NK-92 (cell line): ENCODE measurements around the gene FOXP1.
"Not testable (repeated sequence)": the region's sequence is repeated elsewhere in the genome, so short reads cannot be mapped to it uniquely, and the experiment has no call there.

Source experiments
- DNase-seq: peaks from one replicate; lab custom pipeline; 2025; ENCODE audit not compliant: unreplicated experiment; lab: John Stamatoyannopoulos, UW

FOXP1 gene

DNA sequence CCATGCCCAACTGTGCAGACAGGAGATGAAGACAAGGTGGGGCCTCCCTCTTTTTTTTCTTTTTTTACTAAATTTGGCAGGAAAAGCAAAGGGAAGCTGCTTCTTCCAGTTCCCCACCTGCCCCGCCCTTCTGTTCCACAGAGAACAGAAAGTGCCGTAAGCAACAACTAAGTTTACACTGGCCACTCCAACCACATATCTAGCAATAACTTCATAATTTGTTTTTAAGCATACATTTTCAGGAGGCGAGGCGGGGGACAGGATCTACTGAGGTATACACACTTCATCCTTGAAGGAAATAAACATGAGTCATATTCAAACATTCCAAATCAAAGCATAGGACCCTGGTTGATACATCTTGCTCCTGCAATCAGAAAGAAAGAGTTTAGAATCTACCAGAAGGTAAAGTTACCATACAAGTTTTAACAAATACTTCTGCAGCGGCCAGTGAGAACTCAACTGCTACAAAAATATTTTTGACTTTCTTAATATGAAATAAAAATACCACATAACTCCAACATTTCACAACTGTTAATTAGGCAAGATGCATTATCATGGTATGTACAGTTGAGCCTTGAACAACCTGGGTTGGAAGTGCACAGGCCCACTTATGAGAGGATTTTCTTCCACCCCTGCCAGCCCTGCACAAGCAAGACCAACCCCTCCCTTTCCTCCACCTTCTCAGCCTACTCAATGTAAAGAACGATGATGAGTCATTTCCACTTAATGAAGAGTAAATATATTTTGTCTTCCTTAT, 50.7 kb downstream of the FOXP1 start:
- no peak for DNase-seq

DNA sequence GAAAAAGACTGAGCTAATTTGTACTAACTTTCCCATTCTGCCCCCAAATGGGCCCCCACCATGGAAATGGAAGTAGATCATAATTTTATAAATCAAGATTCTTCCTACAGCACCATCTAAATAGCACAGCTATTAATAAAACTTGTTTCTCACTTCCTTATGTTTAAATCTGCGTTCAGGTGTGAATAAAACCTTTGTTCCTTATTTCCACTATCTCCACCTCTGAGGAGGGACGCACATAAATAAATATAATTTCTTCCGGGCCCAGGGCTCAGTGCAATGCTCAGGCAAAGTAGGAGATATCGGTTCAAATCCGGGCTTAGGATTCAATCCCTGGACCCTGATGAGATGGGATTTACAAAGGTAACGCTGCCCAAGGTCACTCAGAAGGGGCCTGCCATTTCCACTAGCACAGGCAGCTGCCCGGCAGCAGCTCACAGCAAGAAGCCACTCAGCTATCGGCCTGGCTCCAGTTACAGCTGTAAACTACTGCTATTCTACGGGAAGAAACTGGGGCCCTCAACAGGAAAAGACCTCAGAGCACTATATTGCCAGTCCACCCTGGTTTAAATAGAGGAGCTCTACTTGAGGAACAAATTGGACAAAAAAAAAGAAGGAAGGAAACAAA, 52.5 kb downstream of the FOXP1 start:
- DNase-seq, result no peak

DNA sequence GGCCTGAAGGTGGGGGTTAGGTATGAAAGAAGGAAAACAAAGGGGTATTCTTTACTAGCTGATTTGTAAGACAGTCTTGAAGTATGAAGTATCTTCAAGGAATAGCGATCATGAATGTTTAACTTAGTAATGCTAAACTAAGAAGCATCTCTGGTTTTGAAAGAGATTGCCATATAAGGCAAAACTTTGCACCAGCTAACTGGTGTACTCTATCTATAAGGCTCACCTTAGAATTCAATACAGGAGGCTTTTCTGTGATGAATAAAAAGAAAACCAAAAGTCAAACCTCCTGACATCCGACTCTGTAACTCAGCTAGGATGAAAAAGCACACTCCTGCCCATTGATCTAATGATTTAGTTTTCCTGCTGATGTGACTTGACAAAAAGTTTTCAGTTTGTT, 54.7 kb downstream of the FOXP1 start:
- DNase-seq, result no peak

DNA sequence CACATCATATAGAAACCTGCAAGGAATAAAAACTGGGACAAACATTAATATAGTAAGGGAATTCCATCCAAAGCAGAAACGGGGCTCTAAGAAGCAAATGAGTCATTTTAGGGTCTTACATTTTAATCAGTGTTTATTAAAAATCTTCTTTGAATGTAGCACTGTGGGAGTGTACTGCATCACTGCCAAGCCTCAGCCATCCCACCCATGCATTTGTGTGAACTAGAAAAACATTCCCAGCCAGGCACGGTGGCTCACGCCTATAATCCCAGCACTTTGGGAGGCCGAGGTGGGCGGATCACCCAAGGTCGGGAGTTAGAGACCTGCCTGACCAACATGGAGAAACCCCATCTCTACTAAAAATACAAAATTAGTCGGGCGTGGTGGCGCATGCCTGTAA, 57.1 kb downstream of the FOXP1 start:
- DNase-seq, result not testable (repeated sequence)

DNA sequence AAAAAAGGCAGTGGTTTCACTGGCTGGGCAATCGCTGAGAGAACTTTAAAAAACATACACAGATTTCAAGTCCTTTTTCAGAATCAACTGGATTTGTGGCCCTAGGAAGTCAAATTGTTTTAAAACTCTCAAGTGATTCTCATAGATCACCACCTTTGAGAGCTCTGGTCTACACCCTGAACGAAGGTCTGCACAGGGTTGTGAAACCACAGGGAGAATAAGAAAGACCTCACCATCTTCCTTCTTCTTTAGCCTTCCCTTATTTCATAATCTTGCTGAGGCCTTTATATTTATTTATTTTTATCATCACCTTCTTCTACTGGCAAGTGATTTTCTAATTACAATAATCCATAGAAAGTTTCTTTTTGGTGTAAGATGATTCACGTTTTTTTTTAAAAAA, 58.1 kb downstream of the FOXP1 start:
- DNase-seq, result no peak

DNA sequence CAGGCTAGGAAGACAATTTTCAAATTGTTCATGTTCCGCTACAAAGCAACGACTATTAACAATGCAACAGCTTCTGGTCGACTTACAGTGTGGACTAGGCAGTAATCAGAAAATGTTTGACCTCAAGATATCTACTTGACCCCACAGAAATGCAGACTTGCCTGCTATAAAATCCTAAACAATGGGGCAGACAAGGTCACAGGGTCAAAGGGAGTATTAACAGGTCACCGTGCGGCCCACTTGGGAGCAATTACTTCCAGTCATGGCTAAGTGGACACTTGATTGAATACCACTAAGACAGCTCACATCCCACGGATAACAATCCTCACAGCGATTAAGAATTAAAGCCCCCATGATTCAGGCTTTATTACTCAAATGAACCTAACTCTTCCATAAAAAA, 58.9 kb downstream of the FOXP1 start:
- no peak for DNase-seq

DNA sequence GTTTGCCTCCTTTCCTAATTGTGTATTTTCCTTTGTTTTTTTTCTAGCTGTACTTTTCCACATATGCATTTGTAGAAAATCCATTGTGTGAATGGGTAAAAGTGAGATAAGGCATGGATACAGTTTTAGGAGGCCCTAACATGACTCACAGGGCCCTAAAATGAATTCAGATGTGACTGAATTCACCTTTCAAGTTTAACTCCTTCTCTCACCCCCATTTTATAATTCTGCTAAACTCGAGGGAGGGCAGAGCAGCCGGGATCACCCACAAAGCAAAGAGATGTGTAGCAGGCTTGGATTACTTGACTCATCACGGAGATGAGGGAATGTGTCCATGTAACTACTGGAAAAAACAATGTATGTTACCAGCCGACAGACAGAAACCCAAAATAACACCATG, 59.9 kb downstream of the FOXP1 start:
- DNase-seq, result no peak

DNA sequence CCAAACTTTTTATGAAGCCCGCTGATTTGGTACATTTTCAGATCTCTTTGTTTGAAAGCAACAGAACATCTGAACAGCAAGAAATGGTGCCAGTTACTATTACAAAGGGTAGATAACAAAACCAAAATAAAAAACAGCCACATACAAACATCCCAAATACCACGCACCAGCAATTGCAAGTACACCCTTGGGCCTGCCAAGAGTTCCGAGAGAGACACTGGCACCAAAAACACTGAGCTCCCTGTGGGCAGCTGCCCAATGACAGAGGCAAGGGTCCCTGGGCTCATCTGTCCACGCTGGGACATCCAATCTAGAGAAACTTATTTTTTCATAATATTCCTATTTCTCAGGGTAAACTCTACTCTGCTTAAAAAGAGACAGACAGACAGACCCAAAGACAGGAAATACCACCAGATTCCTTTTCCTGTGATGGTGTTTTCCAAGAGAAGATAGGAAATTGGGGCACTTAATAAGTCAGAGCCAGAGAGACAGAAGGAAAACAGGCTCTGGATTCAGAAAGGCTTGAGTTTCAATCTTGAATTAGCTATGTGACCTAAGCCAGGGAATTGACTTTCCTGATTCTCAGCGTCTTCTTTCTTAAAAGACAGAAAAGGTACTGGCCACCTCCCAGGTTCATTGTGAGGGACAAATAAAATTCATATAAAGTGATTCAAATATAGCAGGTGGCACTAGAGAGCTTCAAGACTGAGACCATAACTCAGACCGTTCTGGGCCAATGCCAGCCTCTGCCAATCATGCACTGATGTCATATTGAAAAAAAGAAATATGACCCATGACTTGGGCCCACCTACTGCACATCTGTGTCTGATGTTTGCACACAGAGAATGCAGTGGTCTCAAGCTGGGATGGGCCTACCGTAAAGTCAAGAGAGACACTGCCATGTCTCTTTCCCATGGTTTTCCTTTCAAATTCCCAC, 61.3 kb downstream of the FOXP1 start:
- DNase-seq, result no peak

DNA sequence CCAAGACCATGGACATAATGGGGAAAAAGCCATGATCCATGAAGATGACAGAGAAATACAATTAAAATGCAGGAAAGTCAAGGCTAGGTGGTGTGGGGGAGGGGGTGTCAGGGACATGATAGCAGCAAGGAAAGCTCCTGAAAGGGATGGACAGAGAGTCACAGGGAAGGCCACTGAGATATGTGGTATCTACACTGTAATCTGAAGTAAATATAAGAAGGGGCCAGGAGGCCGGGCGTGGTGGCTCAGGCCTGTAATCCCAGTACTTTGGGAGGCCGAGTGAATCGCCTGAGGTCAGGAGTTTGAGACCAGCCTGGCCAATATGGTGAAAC, 62.5 kb downstream of the FOXP1 start:
- DNase-seq, result no peak

DNA sequence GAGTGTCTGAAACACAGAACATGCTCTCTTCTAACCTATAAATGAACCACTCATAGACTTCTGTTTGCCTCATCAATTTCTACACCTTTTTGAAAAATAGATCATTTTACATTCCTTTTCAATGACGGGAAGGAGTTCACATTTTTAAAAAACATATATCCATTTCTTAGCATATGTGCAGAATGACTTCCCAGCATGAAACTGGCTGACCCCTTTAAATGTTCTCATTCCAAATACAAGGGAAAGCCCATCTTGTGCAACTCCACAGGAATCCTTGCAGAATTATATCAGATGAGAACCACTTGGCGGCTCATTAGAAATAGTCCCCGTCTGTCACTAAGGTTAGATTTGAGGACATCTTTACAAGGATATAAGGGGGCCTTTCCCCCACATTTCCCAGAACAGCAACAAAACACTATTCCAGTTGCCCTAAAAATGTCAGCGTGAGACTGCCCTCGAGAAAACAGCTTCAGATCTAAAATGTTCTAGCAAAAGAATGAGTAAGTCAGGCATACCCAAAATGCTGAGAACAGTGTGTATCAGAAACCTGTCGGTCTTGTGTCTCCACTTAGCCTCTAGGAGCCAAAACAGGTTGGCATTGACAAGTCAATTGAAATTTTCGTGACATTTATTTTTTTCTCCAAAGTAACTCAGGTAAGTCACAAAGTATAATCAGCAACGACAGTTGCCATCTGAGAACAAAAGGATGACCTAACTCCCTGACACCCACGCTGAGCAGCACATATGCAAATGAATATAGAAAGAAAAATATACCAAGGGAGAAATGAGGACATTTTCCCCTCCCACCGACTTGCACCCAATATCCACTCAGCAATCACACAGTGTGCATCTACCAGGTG, 63.1 kb downstream of the FOXP1 start:
- DNase-seq, result no peak

DNA sequence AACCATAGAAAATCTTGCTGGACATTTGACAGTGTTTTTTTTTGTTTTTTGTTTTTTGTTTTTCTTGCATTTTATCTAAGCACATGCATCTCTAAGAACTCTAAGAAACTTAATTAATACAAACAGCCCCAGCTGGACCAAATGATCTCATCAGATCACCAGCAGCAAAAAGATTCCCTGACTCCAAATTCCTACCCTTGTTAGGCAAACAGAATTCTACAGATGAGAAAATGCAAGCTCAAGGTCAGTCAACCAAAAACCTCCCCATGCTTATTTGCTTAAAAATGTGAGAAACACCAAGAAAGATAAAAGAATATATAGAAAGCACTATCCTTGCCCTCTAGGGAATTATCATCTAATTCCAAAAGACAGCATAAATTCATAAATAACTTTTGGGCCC, 65.4 kb downstream of the FOXP1 start:
- no peak for DNase-seq

DNA sequence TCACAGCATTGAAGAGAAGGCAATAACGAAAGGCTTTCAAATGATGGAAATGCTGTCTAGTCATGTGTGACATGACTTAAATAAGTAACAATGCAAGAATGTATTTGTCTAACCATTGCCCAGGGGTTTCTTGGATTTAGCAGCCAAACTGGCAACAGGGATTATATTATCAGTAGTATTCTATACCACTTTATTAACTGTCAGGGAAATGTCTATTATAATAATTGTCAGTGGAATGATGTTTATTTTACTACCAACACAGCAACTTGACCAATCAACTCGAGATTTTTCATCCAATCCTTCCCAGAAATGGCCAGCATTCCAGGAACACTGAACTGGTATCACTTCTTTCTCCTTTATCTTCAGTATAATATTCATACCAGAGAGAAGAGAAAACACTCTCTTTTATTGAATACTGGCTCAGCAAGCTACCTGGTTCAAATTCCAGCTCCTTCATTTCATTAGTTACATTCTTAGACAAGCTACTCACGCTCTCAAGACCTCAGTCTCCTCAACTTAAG, 66.2 kb downstream of the FOXP1 start:
- no peak for DNase-seq

DNA sequence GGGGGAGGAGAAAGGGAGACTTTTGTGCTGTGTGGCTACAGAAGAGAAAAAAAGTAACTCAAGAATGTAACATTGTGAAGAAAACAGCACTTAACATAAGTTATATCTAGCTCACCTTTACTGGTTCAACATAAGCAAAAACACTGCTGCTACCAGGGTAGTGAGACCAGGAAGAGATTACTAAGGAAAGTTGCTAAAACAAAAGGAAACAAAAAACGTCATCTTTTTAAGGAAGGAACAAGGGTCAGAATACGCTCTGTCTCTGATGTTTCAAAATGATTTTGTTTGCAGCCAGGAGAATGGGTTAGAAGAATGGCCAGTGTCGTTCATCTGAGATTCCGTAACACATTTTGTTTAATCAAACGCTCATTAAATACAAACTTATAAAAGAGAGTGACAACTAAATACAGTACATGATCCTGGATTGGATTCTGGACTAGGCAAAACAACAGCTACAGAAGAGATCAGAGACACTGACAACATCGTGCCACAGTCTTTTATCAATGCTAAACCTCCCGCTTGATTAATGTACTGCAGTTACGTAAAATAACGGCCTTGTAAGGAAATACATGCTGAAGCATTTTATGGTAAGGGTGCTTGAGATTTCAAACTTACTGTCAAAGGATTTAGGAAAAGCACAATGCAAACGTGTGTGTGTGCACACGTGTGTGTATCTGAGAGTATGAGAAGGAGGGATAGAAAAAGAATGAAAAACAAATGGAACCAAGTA, 67.7 kb downstream of the FOXP1 start:
- DNase-seq, result no peak

DNA sequence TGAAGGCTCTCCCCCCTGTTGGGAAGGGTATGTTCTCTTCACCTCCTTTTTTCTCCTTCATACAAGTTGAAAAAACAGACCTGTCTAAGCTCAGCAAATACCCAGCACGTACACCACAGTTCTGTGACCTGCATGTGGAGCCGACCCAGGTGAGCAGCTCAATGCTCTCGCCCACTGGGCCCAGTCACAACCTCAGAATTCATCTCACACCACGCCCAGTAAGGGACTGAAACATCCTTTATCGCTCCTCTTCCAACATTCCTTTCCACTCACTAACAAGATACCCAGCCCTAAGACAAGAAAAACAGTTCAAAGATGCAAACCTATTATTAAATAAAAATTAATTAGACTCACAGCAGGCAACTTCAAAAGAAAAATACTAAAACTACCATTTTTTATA, 68.9 kb downstream of the FOXP1 start:
- no peak for DNase-seq

DNA sequence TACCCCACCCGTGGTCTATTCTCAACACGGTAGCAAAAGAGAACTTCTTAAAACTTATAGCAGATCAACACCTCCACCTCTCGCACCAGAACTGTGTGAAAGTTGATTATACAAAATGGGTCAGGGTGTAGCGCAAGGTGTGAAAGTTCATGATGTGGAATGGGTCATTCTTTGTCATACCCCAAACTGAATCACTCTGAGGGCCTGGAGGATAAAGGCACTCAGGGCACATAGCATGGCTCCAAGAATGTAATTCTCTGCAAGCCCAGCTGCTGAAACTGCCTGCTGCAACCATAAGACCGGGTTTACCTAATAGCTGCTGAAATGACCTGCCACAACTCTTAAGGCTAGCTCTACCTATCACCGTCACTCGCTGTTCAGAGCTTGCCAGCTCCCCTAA, 70.0 kb downstream of the FOXP1 start:
- no peak for DNase-seq

DNA sequence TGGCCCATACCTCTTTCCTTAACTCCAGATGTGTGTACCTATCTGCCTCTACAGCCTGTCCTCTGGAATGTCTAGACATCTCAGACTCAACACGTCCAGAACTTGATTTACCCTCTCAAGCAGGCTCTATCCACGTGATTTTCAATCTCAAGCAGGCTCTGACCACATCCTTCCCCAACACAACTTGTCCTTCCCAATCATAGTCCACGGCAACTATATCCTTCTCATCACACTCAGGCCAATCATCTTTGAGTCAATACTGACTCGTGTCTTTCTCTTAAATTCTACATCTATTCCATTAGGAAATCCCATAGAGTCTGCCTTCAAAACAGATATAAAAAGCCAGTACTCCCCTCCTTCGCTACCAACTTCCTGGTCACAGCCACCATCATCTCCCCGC, 70.4 kb downstream of the FOXP1 start:
- no peak for DNase-seq

DNA sequence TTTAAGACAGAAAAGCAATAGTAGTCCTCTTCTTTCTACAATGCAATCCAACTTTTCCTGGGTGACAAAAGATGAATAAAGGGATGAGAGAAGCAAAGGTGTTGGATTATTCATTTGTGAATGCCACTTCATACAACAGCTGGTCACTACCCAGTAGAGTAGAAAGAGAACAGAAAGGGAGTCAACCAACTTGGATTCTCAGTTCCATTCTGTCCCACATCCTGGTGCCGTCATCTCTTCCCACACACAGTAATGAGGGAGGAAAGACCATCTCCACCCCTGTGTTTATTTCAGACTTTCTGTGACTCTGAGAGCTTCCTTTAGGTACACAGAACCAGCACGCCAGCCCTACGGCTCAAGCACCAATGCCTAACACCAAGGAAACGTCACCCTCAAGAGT, 71.0 kb downstream of the FOXP1 start:
- DNase-seq, result no peak

DNA sequence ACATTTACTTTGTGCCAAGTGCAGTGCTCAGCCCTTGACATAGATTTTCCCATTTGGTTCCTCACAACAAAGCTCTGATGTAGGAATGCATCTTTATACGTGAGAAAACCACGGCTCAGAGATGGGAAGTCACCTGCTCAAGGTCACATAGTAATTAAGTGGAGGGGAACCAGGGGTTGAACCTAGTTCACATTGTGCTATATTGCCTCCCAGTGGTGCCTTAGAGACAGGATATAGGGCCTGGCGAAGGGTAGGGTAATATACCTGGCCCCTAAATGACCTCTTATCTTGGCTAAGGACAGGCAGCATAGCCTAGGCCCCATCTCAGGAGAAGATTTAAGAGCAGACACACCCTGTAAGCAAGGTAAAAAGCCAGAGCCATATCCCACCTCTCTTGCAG, 71.5 kb downstream of the FOXP1 start:
- DNase-seq, result no peak

DNA sequence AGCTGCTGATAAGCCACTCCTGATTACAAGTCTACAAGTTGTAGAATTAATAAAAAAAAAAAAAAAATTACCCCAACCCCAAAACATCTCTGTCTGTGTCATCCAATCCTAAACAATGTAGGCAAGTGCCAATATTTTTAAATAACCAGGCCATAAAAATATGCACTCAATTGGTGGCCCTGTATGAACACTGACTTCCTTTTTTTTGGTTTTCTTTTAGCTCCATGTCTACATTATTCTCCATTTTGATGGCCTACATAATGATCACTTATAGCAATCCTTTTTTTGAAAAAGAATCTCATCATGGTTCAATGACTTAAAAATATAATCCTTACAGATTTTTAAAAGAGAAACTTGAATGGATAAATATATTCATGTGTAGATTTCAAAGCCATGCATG, 72.1 kb downstream of the FOXP1 start:
- DNase-seq, result no peak

DNA sequence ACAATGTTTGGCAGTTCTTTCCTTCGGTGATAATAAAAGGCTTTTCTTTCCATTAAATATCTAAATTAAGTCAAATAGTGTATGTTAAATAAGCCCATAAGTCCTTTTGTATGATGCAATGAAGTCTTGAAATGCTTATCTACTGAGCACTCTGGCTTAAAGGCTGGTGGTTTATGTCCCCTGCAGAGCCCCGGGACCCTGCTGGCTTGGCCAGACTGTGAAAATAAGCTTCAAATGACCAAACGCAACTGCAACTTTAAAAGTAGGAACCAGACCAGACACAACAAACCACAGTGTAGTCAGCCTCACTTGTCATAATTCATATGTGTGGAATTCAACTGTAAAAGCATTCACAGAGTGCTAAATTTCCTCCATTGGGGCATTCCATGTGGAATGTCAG, 72.5 kb downstream of the FOXP1 start:
- no peak for DNase-seq
